ENCODE results near the gene SCN4A. TPM values are rescaled to one million over a fixed set of nuclear protein-coding genes. Genes with fewer than 3 reads are reported as not detected.
A peak's percentile ranks its signal among the peaks of the same experiment; 100 is the strongest.

The SCN4A gene
- total and polyA plus RNA-seq, 2 of the 13 experiments (the other 11 are each of a cell fraction or from before 2014, with no cell fraction given), result 0.02 to 0.03 TPM

- no peak within 1 kb of the TSS for H3K27ac ChIP-seq (ENCODE audit: extremely low read length, insufficient read depth, low read length)
- peaks cover 39% of the 10 kb centered on the region for H3K4me1 ChIP-seq (ENCODE audit: insufficient read depth, low read length)
- WGBS (ENCODE audit: low lambda C conversion rate), result 25% methylated on average over 22 of the region's 23 CpGs
- POLR2A ChIA-PET, result interaction anchor here (0.5 to 2.4 kb wide), 2 partner anchors 63 to 125 kb away, joined by 3 to 12 read pairs; no protein-coding TSS in a partner anchor
- peak within 1 kb of the TSS; percentile 56; the same call in 1 of the 2 replicates for H3K9ac ChIP-seq (ENCODE audit: insufficient read depth, low read depth, low read length)
- no peaks in the 10 kb centered on the region for H4K20me1 ChIP-seq (ENCODE audit: insufficient read depth, low read length)
- CTCF ChIA-PET (ENCODE audit: low intra/inter-chr PET ratio, low total read pairs), result no interaction called here
- no peaks in the 10 kb centered on the region for H3K36me3 ChIP-seq (replicated peaks in 1 of 2; ENCODE audit: control insufficient read depth in 1 of 2, insufficient read depth in 2 of 2, low read length in 2 of 2)
- H3K27me3 ChIP-seq (ENCODE audit: control insufficient read depth in 1 of 2, insufficient read depth in 2 of 2, low read length in 2 of 2), result no peaks in the 10 kb centered on the region; a peak in 1 of 5 replicates
- no peaks in the 10 kb centered on the region for H3K79me2 ChIP-seq (ENCODE audit: insufficient read depth, low read length)
- H3K9me3 ChIP-seq (ENCODE audit: low read length), result no peaks in the 10 kb centered on the region
- peak within 1 kb of the TSS; percentile 50 to 77 (median 60) for H3K4me3 ChIP-seq (replicated peaks in 1 of 3; ENCODE audit: insufficient read depth in 1 of 3, low read depth in 2 of 3, low read length in 3 of 3)
- in situ Hi-C loops (cut with HindIII; ENCODE audit: extremely low pct_ligation_motif_present, low pct_unique_long_range_greater_than_20kb), result no loop called here
- peak within 1 kb of the TSS; percentile 98 for H3K4me2 ChIP-seq (ENCODE audit: low read depth, low read length)
- intact Hi-C loops (cut with micrococcal nuclease; ENCODE audit: unreplicated experiment), result no loop called here
- BruUV-seq (replicated peaks), result no TSS peak
- peak within 1 kb of the TSS; percentile 99 for H2AFZ ChIP-seq (ENCODE audit: low read length)
- DNase-seq (ENCODE audit: low spot score) (no peak), FAIRE-seq (no peak), ATAC-seq (peak; percentile 68)
- TF ChIP-seq ZBTB49 (CRISPR knock-in tag; IDR thresholded peaks at IDR 0.05; ENCODE audit: borderline replicate concordance) (no peak), SALL1 (CRISPR knock-in tag; IDR thresholded peaks at IDR 0.05) (no peak; the same call in 1 of the 2 replicates), POLR2AphosphoS2 (IDR thresholded peaks at IDR 0.05; ENCODE audit: low read depth, low read length) (no peak), ZSCAN9 (CRISPR knock-in tag; IDR thresholded peaks at IDR 0.05; ENCODE audit: borderline replicate concordance) (no peak), ZNF362 (CRISPR knock-in tag; IDR thresholded peaks at IDR 0.05; ENCODE audit: borderline replicate concordance) (peak; percentile 55; the same call in 1 of the 2 replicates), ZNF292 (CRISPR knock-in tag; IDR thresholded peaks at IDR 0.05; ENCODE audit: borderline replicate concordance, low read depth) (peak; percentile 90; the same call in 1 of the 2 replicates), ZNF567 (CRISPR knock-in tag; IDR thresholded peaks at IDR 0.05; ENCODE audit: borderline replicate concordance) (no peak), ELF3 (CRISPR knock-in tag; IDR thresholded peaks at IDR 0.05) (no peak), REPIN1 (CRISPR knock-in tag; IDR thresholded peaks at IDR 0.05; ENCODE audit: borderline replicate concordance, low read depth) (no peak), ZNF501 (CRISPR knock-in tag; IDR thresholded peaks at IDR 0.05) (0 out of 2 replicates have a peak, but pooled peaks have one; percentile 18), ZNF547 (CRISPR knock-in tag; IDR thresholded peaks at IDR 0.05) (0 out of 2 replicates have a peak, but pooled peaks have one; percentile 58), ZNF687 (CRISPR knock-in tag; IDR thresholded peaks at IDR 0.05) (peak; percentile 72), PRMT3 (CRISPR knock-in tag; IDR thresholded peaks at IDR 0.05; ENCODE audit: borderline replicate concordance, low read depth) (no peak), ZNF274 (CRISPR knock-in tag; IDR thresholded peaks at IDR 0.05) (no peak), ISX (CRISPR knock-in tag; conservative IDR thresholded peaks at IDR 0.05) (no peak)
These were observed 47.5 kb upstream of the SCN4A start, which contains the start of gene ICAM2 for GRCh38 chr17:64020056-64020766. TSS of gene ICAM2 (minus strand) at chr17:64020633. CDS start at chr17:64006691, 13,942 bp downstream.

All from HepG2 (cell line).